ACC112 (cell line): ENCODE measurements around the gene ABCC4.

Experiments used
- H2AFZ ChIP-seq: fragments of 200-600 bp; sonication (generic); one replicate; pipeline ENCODE4 v1.6.0; 2017; ENCODE audit warnings: antibody characterized with exemption, low read length; ENCODE audit not compliant: unreplicated experiment
- H3K27ac ChIP-seq: fragments of 200-600 bp; sonication (generic); 2 replicates; pipeline ENCODE4 v1.5.1; 2014; ENCODE audit warnings: low read depth, mild to moderate bottlenecking, antibody characterized with exemption, low read length, moderate library complexity
- H3K27me3 ChIP-seq: fragments of 200-600 bp; sonication (generic); 2 replicates; pipeline ENCODE4 v1.6.1; 2014; ENCODE audit warnings: mild to moderate bottlenecking, antibody characterized with exemption, low read length, moderate library complexity, mixed read lengths; ENCODE audit not compliant: insufficient read depth
- H3K36me3 ChIP-seq: fragments of 200-600 bp; sonication (generic); 2 replicates; pipeline ENCODE4 v1.6.1; 2016; ENCODE audit warnings: mild to moderate bottlenecking, antibody characterized with exemption, low read length, moderate library complexity, mixed read lengths; ENCODE audit not compliant: insufficient read depth
- H3K4me1 ChIP-seq: fragments of 200-600 bp; sonication (generic); one replicate; pipeline ENCODE4 v1.6.1; 2016; ENCODE audit warnings: low read length, mixed read lengths; ENCODE audit not compliant: insufficient read depth, unreplicated experiment, control insufficient read depth
- H3K4me3 ChIP-seq: fragments of 200-600 bp; sonication (generic); 2 replicates; pipeline ENCODE4 v1.5.1; 2014; ENCODE audit warnings: mild to moderate bottlenecking, low read depth, low read length
- H3K79me2 ChIP-seq: fragments of 200-600 bp; sonication (generic); one replicate; pipeline ENCODE4 v1.6.0; 2016; ENCODE audit warnings: low read length; ENCODE audit not compliant: control insufficient read depth, unreplicated experiment, insufficient read depth

Gene ABCC4

GRCh38 chr13:95058680-95059079, 242.6 kb downstream of the ABCC4 start:
- H3K79me2 ChIP-seq = no peaks in the 10 kb centered on the region
- H3K36me3 ChIP-seq = no peaks in the 10 kb centered on the region
- H3K27ac ChIP-seq = no peak overlapping the region
- no peaks in the 10 kb centered on the region for H3K4me1 ChIP-seq
- no peaks in the 10 kb centered on the region for H3K27me3 ChIP-seq
- H3K4me3 ChIP-seq = no peak overlapping the region
- no peak overlapping the region for H2AFZ ChIP-seq

- Histone ChIP-seq H2AFZ (no peak overlapping the region), H3K4me3 (no peak overlapping the region)
Observed at GRCh38 chr13:95056266-95056665, 245.0 kb downstream of the ABCC4 start.

GRCh38 chr13:95050800-95051615, 250.2 kb downstream of the ABCC4 start:
- Histone ChIP-seq H2AFZ (no peak overlapping the region), H3K27ac (no peak overlapping the region), H3K79me2 (no peaks in the 10 kb centered on the region), H3K4me3 (no peak overlapping the region), H3K36me3 (no peaks in the 10 kb centered on the region), H3K27me3 (no peaks in the 10 kb centered on the region), H3K4me1 (no peaks in the 10 kb centered on the region)

More at GRCh38 chr13:95056266-95056665, 245.0 kb downstream of the ABCC4 start:
- Histone ChIP-seq H3K27me3 (no peaks in the 10 kb centered on the region), H3K79me2 (no peaks in the 10 kb centered on the region), H3K27ac (no peak overlapping the region), H3K4me1 (no peaks in the 10 kb centered on the region), H3K36me3 (no peaks in the 10 kb centered on the region)

GRCh38 chr13:95049772-95050171, 251.5 kb downstream of the ABCC4 start:
- Histone ChIP-seq H3K79me2 (no peaks in the 10 kb centered on the region), H3K4me3 (no peak overlapping the region), H3K4me1 (no peaks in the 10 kb centered on the region), H2AFZ (no peak overlapping the region), H3K27ac (no peak overlapping the region), H3K36me3 (no peaks in the 10 kb centered on the region), H3K27me3 (no peaks in the 10 kb centered on the region)

- no peaks in the 10 kb centered on the region for H3K4me1 ChIP-seq
- H2AFZ ChIP-seq = no peak overlapping the region
- H3K27me3 ChIP-seq = no peaks in the 10 kb centered on the region
- H3K36me3 ChIP-seq = 0 out of 2 replicates have a peak, but pooled peaks cover 5% of the 10 kb centered on the region
- no peak overlapping the region for H3K4me3 ChIP-seq
- no peak overlapping the region for H3K27ac ChIP-seq
- H3K79me2 ChIP-seq = no peaks in the 10 kb centered on the region
Observed at GRCh38 chr13:95044452-95045205, 256.6 kb downstream of the ABCC4 start.

GRCh38 chr13:95039415-95039814, 261.8 kb downstream of the ABCC4 start:
- H3K79me2 ChIP-seq = no peaks in the 10 kb centered on the region
- no peaks in the 10 kb centered on the region for H3K27me3 ChIP-seq
- no peak overlapping the region for H3K4me3 ChIP-seq

GRCh38 chr13:95038949-95039348, 262.3 kb downstream of the ABCC4 start:
- H3K27ac ChIP-seq = no peak overlapping the region
- H2AFZ ChIP-seq = no peak overlapping the region
- H3K4me1 ChIP-seq = no peaks in the 10 kb centered on the region
- H3K79me2 ChIP-seq = no peaks in the 10 kb centered on the region
- H3K36me3 ChIP-seq = 0 out of 2 replicates have a peak, but pooled peaks cover 5% of the 10 kb centered on the region
- no peak overlapping the region for H3K4me3 ChIP-seq
- no peaks in the 10 kb centered on the region for H3K27me3 ChIP-seq

More at GRCh38 chr13:95039415-95039814, 261.8 kb downstream of the ABCC4 start:
- Histone ChIP-seq H3K4me1 (no peaks in the 10 kb centered on the region), H3K36me3 (0 out of 2 replicates have a peak, but pooled peaks cover 5% of the 10 kb centered on the region), H3K27ac (no peak overlapping the region), H2AFZ (no peak overlapping the region)

GRCh38 chr13:95035311-95036109, 265.7 kb downstream of the ABCC4 start:
- Histone ChIP-seq H3K79me2 (no peaks in the 10 kb centered on the region), H2AFZ (no peak overlapping the region), H3K4me3 (no peak overlapping the region)

GRCh38 chr13:95033890-95034289, 267.4 kb downstream of the ABCC4 start:
- Histone ChIP-seq H2AFZ (no peak overlapping the region), H3K79me2 (no peaks in the 10 kb centered on the region), H3K4me3 (no peak overlapping the region), H3K4me1 (no peaks in the 10 kb centered on the region), H3K27me3 (no peaks in the 10 kb centered on the region), H3K27ac (no peak overlapping the region), H3K36me3 (no peaks in the 10 kb centered on the region)

More at GRCh38 chr13:95035311-95036109, 265.7 kb downstream of the ABCC4 start:
- Histone ChIP-seq H3K27me3 (no peaks in the 10 kb centered on the region), H3K36me3 (no peaks in the 10 kb centered on the region), H3K4me1 (no peaks in the 10 kb centered on the region), H3K27ac (no peak overlapping the region)

- Histone ChIP-seq H3K27me3 (no peaks in the 10 kb centered on the region), H2AFZ (no peak overlapping the region), H3K27ac (no peak overlapping the region), H3K79me2 (no peaks in the 10 kb centered on the region), H3K4me1 (no peaks in the 10 kb centered on the region), H3K36me3 (no peaks in the 10 kb centered on the region), H3K4me3 (no peak overlapping the region)
Observed at GRCh38 chr13:95032121-95032520, 269.1 kb downstream of the ABCC4 start.
